Ascending aorta (tissue), 2 donors: ENCODE measurements around the gene ISL1. TPM values are rescaled to one million over a fixed set of nuclear protein-coding genes. Genes with fewer than 3 reads are reported as not detected.

ENCODE experiments used
- DNase-seq, 2 donors: peaks; one replicate each; pipeline ENCODE4 v3.0.0-alpha.2; 2019; ENCODE audit warnings: low spot score in 2 of 2
- H3K27ac ChIP-seq, 2 donors: fragments of 200-600 bp; sonication (generic); one replicate each; pipeline ENCODE4 v1.5.1; 2016 to 2017; ENCODE audit warnings: mild to moderate bottlenecking in 1 of 2
- H3K27me3 ChIP-seq: fragments of 200-600 bp; sonication (generic); one replicate; pipeline ENCODE4 v1.5.1; 2017
- H3K36me3 ChIP-seq, 2 donors: fragments of 200-600 bp; sonication (generic); one replicate each; pipeline ENCODE4 v1.5.1; 2016
- H3K4me1 ChIP-seq, 2 donors: fragments of 200-600 bp; sonication (generic); one replicate each; pipeline ENCODE4 v1.5.1; 2016 to 2017; ENCODE audit warnings: mild to moderate bottlenecking in 1 of 2
- H3K4me3 ChIP-seq, 2 donors: fragments of 200-600 bp; sonication (generic); one replicate each; pipeline ENCODE4 v1.5.1; 2016 to 2017; ENCODE audit warnings: mild to moderate bottlenecking in 1 of 2
- H3K9me3 ChIP-seq, 2 donors: fragments of 200-600 bp; sonication (generic); one replicate each; pipeline ENCODE4 v1.5.1; 2016
- intact Hi-C: fragments of 100-400 bp; cut with DNase I; formaldehyde crosslinking; loops from one replicate; pipeline ENCODE4 v1.15.1; 2023
- total RNA-seq: library from RNA; depleted of rRNA; stranded (reverse); fragments of >200 nt; gene quantifications from one replicate; pipeline ENCODE4 v1.1.0, GENCODE V29; 2016
- TF ChIP-seq, protein P1 (sequence below), 3 experiments: fragments of 200-600 bp in 2 of 3; fragments of 450-650 bp in 1 of 3; sonication (generic) in 2 of 3; IDR thresholded peaks; one replicate each; pipeline ENCODE4 v1.5.1; 2016 to 2019; ENCODE audit warnings: antibody characterized with exemption in 3 of 3, mild to moderate bottlenecking in 1 of 3, moderate library complexity in 1 of 3

ISL1 gene
- total RNA-seq, 1 donor from 2014 or later = not detected

DNA sequence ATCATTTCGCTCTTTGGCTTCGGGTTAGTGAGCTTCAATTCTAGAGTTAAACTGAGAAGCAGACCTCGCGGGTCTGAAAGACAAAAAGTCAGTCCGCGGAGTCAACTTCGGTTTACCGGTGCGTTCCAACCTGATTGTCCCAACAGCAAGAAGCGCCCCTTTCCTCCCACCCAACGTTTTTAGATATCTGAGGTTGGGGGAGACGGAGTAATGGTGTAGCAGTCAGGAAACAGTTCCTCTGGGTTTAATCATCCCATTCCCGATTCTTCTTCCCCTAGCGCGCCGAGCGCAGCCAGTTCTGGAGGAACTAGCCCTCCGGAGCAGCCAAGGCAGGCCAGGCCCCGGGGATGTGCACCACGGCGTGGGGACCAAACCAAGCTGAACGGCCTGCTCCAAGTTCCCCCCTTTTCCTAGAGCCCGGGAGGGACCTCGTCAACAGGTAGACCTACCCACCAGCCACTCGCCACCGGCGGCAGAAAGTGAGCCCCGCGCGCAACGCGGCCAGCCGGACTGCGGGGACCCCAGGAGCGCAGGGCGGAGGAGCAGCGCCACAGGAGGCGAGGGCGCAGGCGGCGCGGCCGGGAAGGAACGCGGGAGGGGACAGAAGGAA lies 622 bp upstream of the ISL1 start:
- Histone ChIP-seq H3K27me3 (peaks cover 3% of the 10 kb centered on the region), H3K4me1 (peaks cover 0 to 6% of the 10 kb centered on the region in 2 donors), H3K4me3 (peak overlapping the region; percentile 43 to 53), H3K9me3 (no peaks in the 10 kb centered on the region), H3K36me3 (no peaks in the 10 kb centered on the region), H3K27ac (no peak overlapping the region)
- intact Hi-C loops = no loop called here
- no peak for DNase-seq
- TF ChIP-seq, protein P1, sequence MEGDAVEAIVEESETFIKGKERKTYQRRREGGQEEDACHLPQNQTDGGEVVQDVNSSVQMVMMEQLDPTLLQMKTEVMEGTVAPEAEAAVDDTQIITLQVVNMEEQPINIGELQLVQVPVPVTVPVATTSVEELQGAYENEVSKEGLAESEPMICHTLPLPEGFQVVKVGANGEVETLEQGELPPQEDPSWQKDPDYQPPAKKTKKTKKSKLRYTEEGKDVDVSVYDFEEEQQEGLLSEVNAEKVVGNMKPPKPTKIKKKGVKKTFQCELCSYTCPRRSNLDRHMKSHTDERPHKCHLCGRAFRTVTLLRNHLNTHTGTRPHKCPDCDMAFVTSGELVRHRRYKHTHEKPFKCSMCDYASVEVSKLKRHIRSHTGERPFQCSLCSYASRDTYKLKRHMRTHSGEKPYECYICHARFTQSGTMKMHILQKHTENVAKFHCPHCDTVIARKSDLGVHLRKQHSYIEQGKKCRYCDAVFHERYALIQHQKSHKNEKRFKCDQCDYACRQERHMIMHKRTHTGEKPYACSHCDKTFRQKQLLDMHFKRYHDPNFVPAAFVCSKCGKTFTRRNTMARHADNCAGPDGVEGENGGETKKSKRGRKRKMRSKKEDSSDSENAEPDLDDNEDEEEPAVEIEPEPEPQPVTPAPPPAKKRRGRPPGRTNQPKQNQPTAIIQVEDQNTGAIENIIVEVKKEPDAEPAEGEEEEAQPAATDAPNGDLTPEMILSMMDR (IDR thresholded peaks at IDR 0.05) = no peak

DNA sequence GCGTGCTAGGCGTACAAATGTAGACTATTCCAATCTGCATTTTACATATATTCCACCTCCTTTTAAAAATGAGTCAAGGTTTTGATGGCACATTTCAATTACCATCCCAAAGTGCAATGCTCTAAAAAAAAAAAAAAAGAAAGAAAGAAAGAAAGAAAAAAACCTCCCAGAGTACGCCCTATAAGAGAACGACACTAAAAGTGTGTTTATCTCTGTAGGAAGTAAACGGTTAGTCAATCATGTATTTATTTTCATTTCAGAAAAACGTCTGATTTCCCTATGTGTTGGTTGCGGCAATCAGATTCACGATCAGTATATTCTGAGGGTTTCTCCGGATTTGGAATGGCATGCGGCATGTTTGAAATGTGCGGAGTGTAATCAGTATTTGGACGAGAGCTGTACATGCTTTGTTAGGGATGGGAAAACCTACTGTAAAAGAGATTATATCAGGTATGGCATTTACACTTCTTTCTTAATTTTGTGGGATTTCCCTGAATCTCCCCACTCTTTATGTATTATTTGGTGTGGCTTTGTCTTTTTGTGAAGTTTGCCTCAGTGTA lies 1.1 kb downstream of the ISL1 start:
- Histone ChIP-seq H3K4me1 (no peaks in the 10 kb centered on the region), H3K4me3 (no peak overlapping the region), H3K27me3 (peaks cover 3% of the 10 kb centered on the region), H3K9me3 (no peaks in the 10 kb centered on the region), H3K36me3 (no peaks in the 10 kb centered on the region), H3K27ac (no peak overlapping the region)
- intact Hi-C loops = no loop called here
- no peak for DNase-seq
- TF ChIP-seq, protein P1 (IDR thresholded peaks at IDR 0.05) = no peak

DNA sequence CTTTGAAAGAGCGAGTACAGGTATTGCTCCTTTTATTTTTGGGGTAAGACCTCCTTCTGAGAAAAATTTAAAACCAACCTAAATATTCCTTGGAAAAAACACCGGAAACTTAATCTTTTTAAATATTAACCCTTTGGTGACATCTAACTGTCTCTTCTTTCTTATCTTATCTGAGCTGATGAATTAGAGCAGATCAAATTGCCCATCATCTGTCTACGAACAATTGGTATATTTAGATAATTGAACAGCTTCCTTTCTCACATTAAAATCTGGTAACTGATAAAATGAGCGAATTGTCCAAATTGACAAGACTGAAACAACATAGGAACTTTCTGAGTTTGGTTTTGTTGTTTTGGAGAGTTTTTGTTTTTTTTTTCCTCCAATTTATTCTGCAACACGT lies 2.0 kb downstream of the ISL1 start:
- peaks cover 3% of the 10 kb centered on the region for H3K27me3 ChIP-seq
- TF ChIP-seq, protein P1 (IDR thresholded peaks at IDR 0.05) = no peak
- intact Hi-C loops = no loop called here
- no peak overlapping the region for H3K4me3 ChIP-seq
- H3K27ac ChIP-seq = no peak overlapping the region
- H3K9me3 ChIP-seq = no peaks in the 10 kb centered on the region
- H3K36me3 ChIP-seq = no peaks in the 10 kb centered on the region
- H3K4me1 ChIP-seq = peaks cover 0 to 6% of the 10 kb centered on the region in 2 donors
- DNase-seq = no peak

DNA sequence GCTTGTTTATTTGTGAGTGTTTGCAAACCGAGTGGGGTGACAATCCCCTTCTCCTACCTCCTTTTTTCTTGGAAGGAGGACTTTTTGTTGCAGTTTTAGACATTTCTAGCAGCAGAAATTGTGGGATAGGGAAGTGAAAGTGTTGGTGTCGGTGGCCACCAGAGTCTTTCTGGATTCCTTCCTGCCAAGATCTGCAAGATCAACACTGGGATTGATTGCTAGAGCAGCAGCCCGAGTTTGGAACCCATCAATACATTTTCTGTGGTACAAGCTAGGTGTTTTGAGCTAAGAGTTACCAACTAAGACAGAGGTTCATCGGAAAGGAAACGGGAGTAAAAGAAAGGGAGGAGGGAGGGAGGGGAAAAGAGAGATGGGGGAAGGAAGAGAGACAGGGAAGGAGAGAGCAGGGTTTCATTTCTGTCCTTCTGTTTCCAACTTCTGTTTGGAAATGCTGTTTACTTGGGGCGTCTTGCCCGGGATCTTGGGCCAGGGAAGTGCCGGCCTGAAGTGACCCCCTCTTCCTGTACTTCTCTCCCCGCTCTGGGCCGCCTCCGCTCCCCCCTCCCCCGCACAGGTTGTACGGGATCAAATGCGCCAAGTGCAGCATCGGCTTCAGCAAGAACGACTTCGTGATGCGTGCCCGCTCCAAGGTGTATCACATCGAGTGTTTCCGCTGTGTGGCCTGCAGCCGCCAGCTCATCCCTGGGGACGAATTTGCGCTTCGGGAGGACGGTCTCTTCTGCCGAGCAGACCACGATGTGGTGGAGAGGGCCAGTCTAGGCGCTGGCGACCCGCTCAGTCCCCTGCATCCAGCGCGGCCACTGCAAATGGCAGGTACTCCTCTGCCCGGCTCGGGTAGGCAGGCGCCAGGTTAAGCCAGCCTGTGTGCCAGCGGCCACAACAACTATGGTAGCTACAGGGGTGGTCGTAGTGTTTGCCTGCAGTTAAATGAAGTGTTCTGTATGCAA lies 4.0 kb downstream of the ISL1 start:
- Histone ChIP-seq H3K27me3 (peaks cover 3% of the 10 kb centered on the region), H3K9me3 (no peaks in the 10 kb centered on the region), H3K4me3 (peak overlapping the region; percentile 34 to 35), H3K27ac (no peak overlapping the region), H3K36me3 (no peaks in the 10 kb centered on the region), H3K4me1 (peaks cover 0 to 6% of the 10 kb centered on the region in 2 donors)
- TF ChIP-seq, protein P1 (IDR thresholded peaks at IDR 0.05) = no peak
- intact Hi-C loops = no loop called here
- no peak for DNase-seq

DNA sequence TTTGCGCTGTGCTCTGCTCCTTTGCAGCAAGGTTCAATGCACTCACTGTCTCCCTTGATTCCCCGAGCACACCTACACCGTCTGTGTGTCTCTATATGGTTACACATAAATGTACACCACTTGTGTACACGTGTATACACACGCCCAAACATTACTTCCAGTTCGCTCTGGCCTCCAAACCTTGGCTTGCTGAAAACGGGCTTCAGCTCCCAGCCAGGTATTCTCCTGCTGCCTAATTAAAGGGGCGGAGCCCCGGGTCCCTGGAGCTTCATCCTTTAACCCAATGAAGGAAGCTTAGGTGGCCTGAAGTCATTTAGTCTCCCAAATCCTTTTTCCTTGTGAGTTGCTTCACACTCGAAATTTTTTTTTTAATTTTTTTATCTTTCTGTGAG lies 4.6 kb downstream of the ISL1 start:
- H3K4me3 ChIP-seq = no peak overlapping the region
- TF ChIP-seq, protein P1 (IDR thresholded peaks at IDR 0.05) = no peak
- no peak overlapping the region for H3K27ac ChIP-seq
- no peak for DNase-seq
- H3K36me3 ChIP-seq = no peaks in the 10 kb centered on the region
- H3K27me3 ChIP-seq = peaks cover 3% of the 10 kb centered on the region
- intact Hi-C loops = no loop called here
- peaks cover 0 to 6% of the 10 kb centered on the region in 2 donors for H3K4me1 ChIP-seq
- H3K9me3 ChIP-seq = no peaks in the 10 kb centered on the region
